A549 (cell line): ENCODE measurements around the gene CPT1B.

ENCODE experiments used
- BHLHE40 ChIP-seq: IDR thresholded peaks from 2 replicates; pipeline ENCODE4 v1.6.1; 2012; ENCODE audit warnings: low read depth, low read length, inconsistent platforms
- CHD4 ChIP-seq: fragments of 200-600 bp; sonication (generic); IDR thresholded peaks from 2 replicates; pipeline ENCODE4 v1.6.1; 2016; ENCODE audit warnings: antibody characterized with exemption, mild to moderate bottlenecking, borderline replicate concordance
- CTCF ChIP-seq: fragments of >200 bp; sonication (Bioruptor Twin); formaldehyde crosslinking; IDR thresholded peaks from 3 replicates; pipeline ENCODE4 v1.5.1; 2016
- ESRRA ChIP-seq: fragments of 150-350 bp; IDR thresholded peaks from 2 replicates; pipeline ENCODE4 v1.6.1; 2014; ENCODE audit warnings: mild to moderate bottlenecking, low read length, borderline replicate concordance
- FOSL2 ChIP-seq, 2 experiments: fragments of 450-650 bp in 1 of 2; fragments of >200 bp in 1 of 2; sonication (Bioruptor Twin) in 1 of 2; formaldehyde crosslinking; IDR thresholded peaks; 2 replicates each; pipeline versions ENCODE4 v1.5.0 to v1.6.1; 2016 to 2020; ENCODE audit warnings: mild to moderate bottlenecking in 1 of 2, moderate library complexity in 1 of 2
- JUN ChIP-seq, 2 experiments: fragments of >200 bp; sonication (Bioruptor Twin); formaldehyde crosslinking; IDR thresholded peaks; 2 replicates in 1 of 2; 3 replicates in 1 of 2; pipeline ENCODE4 v1.6.1; 2016 to 2017
- JUNB ChIP-seq: fragments of >200 bp; sonication (Bioruptor Twin); formaldehyde crosslinking; IDR thresholded peaks from 2 replicates; pipeline ENCODE4 v1.6.1; 2016
- MAFK ChIP-seq: fragments of 450-650 bp; IDR thresholded peaks from 2 replicates; pipeline ENCODE4 v1.6.1; 2014; ENCODE audit not compliant: partially characterized antibody
- POLR2A ChIP-seq: IDR thresholded peaks from 2 replicates; pipeline ENCODE4 v1.6.1; 2012; ENCODE audit warnings: mild to moderate bottlenecking, low read length
- RCOR1 ChIP-seq: fragments of 150-350 bp; IDR thresholded peaks from 2 replicates; pipeline ENCODE4 v1.6.1; 2014; ENCODE audit warnings: antibody characterized with exemption, low read length, low read depth
- REST ChIP-seq: fragments of 200-600 bp; sonication (generic); IDR thresholded peaks from 2 replicates; pipeline ENCODE4 v1.6.1; 2016; ENCODE audit warnings: antibody characterized with exemption, mild to moderate bottlenecking, moderate library complexity
- SMC3 ChIP-seq: fragments of >200 bp; sonication (Bioruptor Twin); formaldehyde crosslinking; IDR thresholded peaks from 3 replicates; pipeline ENCODE4 v1.6.1; 2018; ENCODE audit warnings: inconsistent platforms
- ZFP36 ChIP-seq: fragments of 450-650 bp; IDR thresholded peaks from 2 replicates; pipeline ENCODE4 v1.6.1; 2014; ENCODE audit warnings: borderline replicate concordance; ENCODE audit not compliant: partially characterized antibody

- TF ChIP-seq JUN (IDR thresholded peaks at IDR 0.05) (no peak), CTCF (no peak), SMC3 (no peak), POLR2A (no peak), REST (no peak), JUNB (no peak), ZFP36 (no peak), ESRRA (no peak), RCOR1 (no peak), MAFK (no peak), CHD4 (no peak), FOSL2 (IDR thresholded peaks at IDR 0.05) (no peak), FOSL2 (CRISPR knock-in tag; IDR thresholded peaks at IDR 0.05) (no peak), BHLHE40 (no peak)
Measured at GRCh38 chr22:50563413-50564160, 14.6 kb downstream of the CPT1B start.
